ENCODE data around the gene NUP214.
"Not testable (repeated sequence)": the region's sequence is repeated elsewhere in the genome, so short reads cannot be mapped to it uniquely, and the experiment has no call there.

Gene NUP214

DNA sequence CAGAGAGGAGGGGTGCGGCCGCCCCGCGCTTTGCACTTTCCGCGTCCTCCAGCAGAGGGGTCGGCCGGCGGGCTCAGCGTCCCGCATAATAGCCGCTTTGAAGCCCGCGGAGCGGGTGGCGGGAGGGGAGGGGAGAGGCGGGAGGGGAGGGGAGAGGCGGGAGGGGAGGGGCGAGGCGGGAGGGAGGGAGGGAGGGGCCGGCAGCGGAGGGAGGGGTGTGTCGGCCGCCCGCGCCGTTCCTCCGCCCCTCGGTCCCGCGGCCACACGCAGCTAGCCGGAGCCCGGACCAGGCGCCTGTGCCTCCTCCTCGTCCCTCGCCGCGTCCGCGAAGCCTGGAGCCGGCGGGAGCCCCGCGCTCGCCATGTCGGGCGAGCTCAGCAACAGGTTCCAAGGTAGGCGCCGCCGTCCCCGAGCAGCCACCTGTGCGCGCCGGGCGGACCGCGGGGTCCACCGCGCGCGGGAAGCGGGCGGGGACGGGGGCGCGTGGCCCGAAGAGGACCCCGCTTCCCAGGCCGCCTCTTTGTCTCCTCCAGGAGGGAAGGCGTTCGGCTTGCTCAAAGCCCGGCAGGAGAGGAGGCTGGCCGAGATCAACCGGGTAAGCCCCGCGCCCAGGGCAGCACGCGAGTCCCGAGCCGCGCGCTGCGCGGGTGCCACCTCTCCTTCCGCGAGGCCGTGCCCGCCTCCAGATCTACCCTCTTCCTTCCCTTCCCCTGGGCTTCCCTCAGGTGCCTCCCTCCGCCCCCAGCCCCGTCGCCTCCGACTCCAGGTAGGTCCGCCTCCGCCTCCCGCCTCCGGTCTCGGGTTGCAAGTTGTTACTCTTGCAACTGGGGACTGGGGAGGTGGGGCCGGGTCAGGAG, 28.9 kb upstream of the NUP214 start, which contains the start of gene AIF1L:
Gene AIF1L (plus strand): TSS at position 263 of the 857 bp plus-strand sequence. CDS start 99 bp downstream, at position 362.
- DNase-seq (ENCODE audit: low read depth), result no peak

DNA sequence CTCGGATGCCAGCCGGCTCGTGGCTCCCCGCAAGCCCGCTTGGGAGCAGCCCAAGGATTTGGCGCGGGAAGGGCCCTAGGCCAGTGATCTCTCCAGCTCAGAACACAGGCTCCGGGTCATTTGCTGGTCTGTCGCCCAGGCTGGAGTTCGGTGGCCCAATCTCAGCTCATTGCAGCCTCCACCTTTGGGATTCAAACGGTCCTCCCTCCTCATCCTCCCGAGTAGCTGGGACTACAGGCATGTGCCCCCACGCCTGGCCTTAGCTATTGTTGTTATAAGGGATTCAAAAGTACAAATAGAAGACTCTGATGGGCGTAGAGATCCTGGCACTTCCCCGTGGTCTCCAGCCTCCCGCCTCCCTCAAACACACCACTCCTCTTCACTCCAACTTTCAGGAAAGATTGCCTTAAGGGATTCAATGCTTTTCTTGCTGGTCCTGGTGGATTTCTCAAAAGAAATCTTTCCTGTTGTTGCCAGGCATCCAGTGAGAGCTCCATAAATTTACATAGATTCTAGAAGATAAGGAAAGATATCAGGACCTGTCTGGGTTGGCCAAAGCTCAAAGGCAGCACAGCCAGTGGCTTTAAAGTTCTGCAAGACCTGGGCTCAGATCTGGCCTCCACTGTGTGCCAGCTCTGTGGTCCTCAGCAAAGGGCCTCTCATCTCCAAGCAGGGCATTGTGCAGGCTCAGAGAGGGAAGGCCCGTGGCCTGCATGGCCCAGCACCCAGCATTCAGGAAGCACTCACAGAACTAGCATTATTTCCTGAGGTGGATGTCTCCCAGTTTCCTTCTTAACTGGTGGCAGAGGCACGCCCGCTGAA, 28.0 kb upstream of the NUP214 start:
- DNase-seq (ENCODE audit: low read depth), result no peak

DNA sequence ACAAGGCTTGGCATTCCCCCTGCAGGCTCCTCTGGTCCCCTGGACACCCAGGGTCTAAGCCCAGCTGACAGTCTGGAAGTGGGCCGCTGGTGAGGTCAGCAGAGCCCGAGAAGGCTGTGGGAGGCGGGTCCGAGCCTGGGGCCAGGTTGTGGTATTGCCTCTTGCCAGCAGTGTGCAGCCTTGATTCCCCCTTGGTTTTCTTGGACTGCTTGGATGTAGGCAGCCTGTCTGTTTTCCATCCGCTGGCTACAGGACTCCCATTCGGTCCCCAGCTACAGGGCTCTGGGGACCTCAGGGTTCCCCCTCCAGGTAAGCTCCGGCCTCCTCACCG, 27.5 kb upstream of the NUP214 start:
- DNase-seq (ENCODE audit: low read depth), result no peak

- DNase-seq (ENCODE audit: low read depth), result no peak
Observed at GRCh38 chr9:131098391-131099101, 26.8 kb upstream of the NUP214 start.

DNA sequence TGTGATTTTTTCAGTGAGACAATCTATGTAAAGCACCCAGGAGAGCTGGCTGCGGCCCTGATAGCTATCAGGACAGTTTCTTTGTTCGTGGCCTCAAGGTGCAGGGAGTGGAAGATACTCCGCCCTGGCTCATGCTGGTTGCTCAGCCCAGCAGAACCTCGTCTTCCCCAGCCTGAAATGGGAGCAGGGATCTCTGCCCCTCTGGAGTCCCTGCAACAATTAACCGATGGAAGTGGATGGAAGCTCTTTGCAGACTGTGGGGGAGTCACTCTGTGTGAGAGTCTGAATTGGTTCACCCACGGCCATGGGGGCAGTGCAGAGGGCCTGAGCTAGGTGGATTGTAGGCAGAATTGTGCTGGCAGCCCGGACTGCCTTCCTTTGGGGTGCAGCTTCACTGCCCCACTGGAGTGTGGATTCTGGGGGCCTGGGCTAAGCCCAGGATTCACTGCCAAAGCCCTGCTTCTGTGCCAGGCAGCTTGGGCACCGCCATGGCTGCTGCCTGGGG, 26.2 kb upstream of the NUP214 start:
- no peak for DNase-seq (ENCODE audit: low read depth)

DNA sequence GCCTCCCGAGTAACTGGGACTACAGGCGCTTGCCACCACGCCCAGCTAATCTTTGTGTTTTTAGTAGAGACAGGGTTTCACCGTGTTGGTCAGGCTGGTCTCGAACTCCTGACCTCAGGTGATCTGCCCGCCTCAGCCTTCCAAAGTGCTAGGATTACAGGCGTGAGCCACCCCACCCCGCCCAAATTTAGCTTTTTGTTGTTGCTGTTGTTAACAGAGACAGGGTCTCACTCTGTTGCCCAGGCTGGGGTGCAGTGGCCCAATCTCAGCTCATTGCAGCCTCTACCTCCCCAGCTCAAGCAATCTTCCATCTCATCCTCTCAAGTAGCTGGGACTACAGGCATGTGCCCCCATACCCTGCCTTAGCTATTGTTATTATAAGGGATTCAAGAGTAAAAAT, 25.5 kb upstream of the NUP214 start:
- DNase-seq (ENCODE audit: low read depth), result not testable (repeated sequence)

- no peak for DNase-seq (ENCODE audit: low read depth)
Observed at GRCh38 chr9:131100445-131100844, 24.9 kb upstream of the NUP214 start.

DNA sequence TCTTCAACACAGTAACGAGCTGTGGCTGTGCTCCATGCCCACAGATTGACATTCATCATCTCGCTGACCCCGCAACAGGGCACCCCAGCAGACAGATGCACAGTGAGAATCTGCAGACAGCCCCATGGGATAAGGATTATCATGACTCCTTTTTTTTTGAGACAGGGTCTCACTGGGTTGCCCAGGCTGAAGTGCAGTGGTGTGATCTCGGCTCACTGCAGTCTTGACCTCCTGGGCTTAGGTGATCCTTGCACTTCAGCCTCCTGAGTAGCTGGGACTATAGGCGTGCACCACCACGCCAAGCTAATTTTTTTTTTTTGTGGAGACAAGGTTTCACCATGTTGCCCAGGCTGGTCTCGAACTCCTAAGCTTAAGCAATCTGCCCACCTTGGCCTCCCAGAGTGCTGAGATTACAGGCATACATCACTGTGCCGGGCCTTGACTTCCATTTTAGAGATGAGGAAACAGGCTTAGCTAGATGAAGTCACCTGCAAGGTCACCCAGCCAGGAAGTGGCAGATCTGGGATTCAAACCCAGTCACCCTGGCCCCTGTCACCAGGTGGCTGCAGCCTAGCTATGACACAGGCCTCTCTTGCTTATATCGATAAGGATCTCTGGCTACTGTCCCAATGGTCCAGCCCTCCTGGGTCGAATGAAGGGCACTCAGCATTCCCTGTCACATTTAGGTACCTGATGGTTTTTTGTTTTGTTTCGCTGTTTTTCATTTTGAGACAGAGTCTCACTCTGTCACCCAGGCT, 24.0 kb upstream of the NUP214 start:
- no peak for DNase-seq (ENCODE audit: low read depth)

DNA sequence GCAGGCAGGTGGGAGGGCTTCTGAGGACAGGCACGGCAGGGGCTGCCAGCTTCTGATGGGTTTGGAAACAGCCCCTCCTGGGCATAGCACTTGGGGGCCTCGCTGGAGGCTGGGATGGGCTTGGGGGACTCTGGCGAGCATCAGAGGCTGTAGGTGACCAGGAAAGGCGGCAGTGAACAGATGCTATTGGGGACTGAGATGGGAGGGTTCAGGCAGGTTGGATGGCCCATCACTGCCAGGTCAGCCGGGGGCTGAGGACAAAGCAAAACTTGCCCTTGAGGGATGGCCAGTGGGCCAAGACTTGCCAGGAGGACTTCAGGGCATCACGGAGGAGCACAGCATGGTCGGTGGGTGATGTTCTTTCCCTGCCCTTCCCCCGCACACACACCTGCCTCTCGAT, 22.4 kb upstream of the NUP214 start:
- no peak for DNase-seq (ENCODE audit: low read depth)

GRCh38 chr9:131103535-131103934, 21.9 kb upstream of the NUP214 start:
- no peak for DNase-seq (ENCODE audit: low read depth)

DNA sequence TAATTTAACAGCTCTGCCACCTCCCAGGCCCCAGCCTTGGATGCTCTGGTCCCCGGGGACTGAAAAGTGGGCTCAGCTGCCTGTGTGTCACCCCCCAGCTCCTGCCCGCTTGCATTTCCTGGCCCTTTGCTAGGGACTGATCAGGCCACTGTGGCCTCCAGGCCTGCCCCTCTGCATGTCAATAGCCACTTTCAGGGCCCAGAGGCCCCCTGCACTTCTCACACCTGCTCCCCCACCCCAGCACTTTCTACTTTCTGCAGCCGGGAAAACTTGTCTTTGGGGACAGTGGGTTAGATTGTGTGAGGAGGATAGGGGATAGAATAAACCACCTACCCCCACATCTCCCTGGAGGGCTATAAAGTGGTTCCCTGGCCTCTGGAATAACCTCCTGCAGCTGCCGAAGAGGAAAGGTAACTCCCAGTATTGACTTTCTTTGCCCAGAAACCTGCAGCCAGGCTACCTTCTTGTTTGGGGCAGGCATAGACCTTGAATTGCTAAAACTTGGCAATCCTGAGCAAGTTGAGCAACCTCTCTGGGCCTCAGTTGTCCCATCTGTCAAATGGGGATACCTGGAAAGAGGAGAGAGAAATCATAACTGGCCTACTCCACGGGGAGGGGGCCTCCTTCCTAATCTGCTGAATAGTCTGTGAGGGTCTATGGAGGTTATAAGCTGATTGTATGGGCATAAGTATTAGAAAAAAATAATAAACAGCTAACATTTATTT, 21.2 kb upstream of the NUP214 start:
- DNase-seq (ENCODE audit: low read depth), result no peak

- no peak for DNase-seq (ENCODE audit: low read depth)
Observed at GRCh38 chr9:131105952-131106351, 19.4 kb upstream of the NUP214 start.

- DNase-seq (ENCODE audit: low read depth), result no peak
Observed at GRCh38 chr9:131107760-131108159, 17.6 kb upstream of the NUP214 start.

- DNase-seq (ENCODE audit: low read depth), result no peak
Observed at GRCh38 chr9:131111186-131111853, 14.1 kb upstream of the NUP214 start.

DNA sequence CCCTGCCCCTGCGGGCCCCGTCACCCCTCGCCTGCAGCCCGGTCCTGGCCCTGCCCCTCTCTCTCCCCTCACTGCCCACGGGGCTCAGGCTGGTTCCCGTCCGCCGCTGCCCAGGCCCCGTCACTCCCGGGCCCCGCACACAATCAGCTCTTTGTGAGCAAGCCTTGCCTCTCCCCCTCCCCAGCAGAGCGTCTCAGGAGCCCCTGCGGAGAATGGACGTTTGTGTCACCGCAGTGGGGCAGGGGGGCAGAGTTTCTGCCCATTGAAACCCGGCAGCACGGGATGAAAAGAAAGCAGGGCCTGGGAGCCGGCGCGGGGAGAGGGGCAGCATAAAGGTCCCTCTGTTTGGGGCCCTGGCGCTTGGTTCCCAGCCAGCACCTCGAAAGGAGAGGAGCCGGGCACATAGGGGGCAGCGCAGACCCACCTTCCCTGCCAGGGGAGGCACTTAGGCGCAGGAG, 13.5 kb upstream of the NUP214 start:
- no peak for DNase-seq (ENCODE audit: low read depth)

- no peak for DNase-seq (ENCODE audit: low read depth)
Observed at GRCh38 chr9:131112374-131113154, 12.8 kb upstream of the NUP214 start.

- DNase-seq (ENCODE audit: low read depth), result no peak
Observed at GRCh38 chr9:131113655-131114054, 11.7 kb upstream of the NUP214 start.

GRCh38 chr9:131114084-131114535, 11.3 kb upstream of the NUP214 start:
- no peak for DNase-seq (ENCODE audit: low read depth)

DNA sequence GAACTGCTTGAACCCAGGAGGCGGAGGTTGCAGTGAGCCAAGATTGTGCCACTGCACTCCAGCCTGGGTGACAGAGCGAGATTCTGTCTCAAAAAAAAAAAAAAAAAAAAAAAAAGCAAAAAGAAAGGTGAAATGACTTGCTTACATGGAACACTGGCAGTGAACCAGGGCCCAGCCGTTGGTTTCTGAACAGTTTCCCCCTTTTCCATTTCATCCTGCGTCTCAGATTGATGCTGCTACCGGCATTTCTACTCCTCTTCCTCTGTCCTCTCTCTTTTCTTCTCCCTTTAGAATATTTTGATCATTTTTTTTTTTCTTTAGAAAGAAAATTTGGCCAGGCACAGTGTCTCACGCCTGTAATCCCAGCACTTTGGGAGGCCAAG, 10.0 kb upstream of the NUP214 start:
- DNase-seq (ENCODE audit: low read depth), result not testable (repeated sequence)
